Measurements from ENCODE around the gene MORC3. TPM values are rescaled to one million over a fixed set of nuclear protein-coding genes. Genes with fewer than 3 reads are reported as not detected.
"Not testable (repeated sequence)": the region's sequence is repeated elsewhere in the genome, so short reads cannot be mapped to it uniquely, and the experiment has no call there.

Gene MORC3
- total and polyA plus RNA-seq, 2 experiments from 2014 or later: 15.6 to 31.8 TPM

DNA sequence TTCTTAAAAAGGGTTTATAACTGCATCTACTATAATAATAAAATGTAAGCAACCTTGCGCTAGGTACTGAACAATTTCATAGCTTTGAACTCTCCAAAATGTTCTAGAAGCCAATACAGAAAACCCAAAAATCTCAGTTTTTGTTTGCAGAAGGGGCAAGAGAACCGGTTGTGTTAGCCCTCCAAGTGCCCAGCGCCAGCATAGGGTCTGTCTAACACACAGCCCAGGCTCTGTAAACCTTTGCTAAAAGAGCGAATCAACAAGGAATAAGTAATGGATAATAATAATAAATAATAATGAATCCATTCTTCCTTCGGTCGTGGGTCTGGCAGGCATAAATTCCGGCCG, 64.9 kb downstream of the MORC3 start:
- Histone ChIP-seq H3K9me3 (ENCODE audit: low read depth) (no peaks in the 10 kb centered on the region), H3K36me3 (no peaks in the 10 kb centered on the region), H3K27ac (no peak overlapping the region), H3K4me1 (ENCODE audit: low read depth) (no peaks in the 10 kb centered on the region), H3K27me3 (no peaks in the 10 kb centered on the region), H3K4me3 (peak overlapping the region; percentile 50)
- TF ChIP-seq, protein P1, sequence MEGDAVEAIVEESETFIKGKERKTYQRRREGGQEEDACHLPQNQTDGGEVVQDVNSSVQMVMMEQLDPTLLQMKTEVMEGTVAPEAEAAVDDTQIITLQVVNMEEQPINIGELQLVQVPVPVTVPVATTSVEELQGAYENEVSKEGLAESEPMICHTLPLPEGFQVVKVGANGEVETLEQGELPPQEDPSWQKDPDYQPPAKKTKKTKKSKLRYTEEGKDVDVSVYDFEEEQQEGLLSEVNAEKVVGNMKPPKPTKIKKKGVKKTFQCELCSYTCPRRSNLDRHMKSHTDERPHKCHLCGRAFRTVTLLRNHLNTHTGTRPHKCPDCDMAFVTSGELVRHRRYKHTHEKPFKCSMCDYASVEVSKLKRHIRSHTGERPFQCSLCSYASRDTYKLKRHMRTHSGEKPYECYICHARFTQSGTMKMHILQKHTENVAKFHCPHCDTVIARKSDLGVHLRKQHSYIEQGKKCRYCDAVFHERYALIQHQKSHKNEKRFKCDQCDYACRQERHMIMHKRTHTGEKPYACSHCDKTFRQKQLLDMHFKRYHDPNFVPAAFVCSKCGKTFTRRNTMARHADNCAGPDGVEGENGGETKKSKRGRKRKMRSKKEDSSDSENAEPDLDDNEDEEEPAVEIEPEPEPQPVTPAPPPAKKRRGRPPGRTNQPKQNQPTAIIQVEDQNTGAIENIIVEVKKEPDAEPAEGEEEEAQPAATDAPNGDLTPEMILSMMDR (IDR thresholded peaks at IDR 0.05; ENCODE audit: low read depth, low read length): no peak
- no peak for DNase-seq (ENCODE audit: low read depth in 1 of 2, low spot score in 1 of 2)

GRCh38 chr21:36385233-36386030, 65.4 kb downstream of the MORC3 start, which contains the start of gene CHAF1B:
Gene CHAF1B (plus strand): TSS chr21:36385392. CDS start chr21:36386137, 745 bp downstream.
- H3K9me3 ChIP-seq (ENCODE audit: low read depth): no peaks in the 10 kb centered on the region
- no peaks in the 10 kb centered on the region for H3K4me1 ChIP-seq (ENCODE audit: low read depth)
- no peaks in the 10 kb centered on the region for H3K27me3 ChIP-seq
- TF ChIP-seq, protein P1 (IDR thresholded peaks at IDR 0.05; ENCODE audit: low read depth, low read length): no peak
- H3K36me3 ChIP-seq: no peaks in the 10 kb centered on the region
- peak; percentile 80 to 91 for DNase-seq (ENCODE audit: low read depth in 1 of 2, low spot score in 1 of 2)
- H3K27ac ChIP-seq: no peak within 1 kb of the TSS
- H3K4me3 ChIP-seq: peak within 1 kb of the TSS; percentile 50

DNA sequence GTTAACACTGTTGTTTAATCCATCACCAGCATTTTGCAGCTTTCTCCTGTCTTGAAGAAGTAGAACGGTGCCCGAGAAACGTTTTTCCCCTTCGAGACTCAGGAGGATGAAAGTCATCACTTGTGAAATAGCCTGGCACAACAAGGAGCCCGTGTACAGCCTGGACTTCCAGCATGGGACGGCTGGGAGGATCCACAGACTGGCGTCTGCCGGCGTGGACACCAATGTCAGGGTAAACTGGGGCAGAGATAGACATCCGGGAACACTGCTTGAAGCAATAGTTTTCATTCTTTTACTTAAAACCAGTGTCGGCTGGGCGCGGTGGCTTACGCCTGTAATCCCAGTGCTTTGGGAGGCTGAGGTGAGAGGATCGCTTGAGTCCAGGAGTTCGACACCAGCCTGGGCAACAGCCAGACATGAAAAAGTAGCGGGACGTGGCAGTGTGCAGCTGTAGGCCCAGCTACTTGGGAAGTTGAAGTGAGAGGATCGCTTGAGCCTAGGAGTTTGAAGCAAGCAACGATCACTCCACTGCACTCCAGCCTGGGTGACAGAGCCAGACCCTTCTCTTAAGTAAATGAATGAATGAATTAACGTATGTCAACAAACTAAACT, 66.1 kb downstream of the MORC3 start:
- TF ChIP-seq, protein P1 (IDR thresholded peaks at IDR 0.05; ENCODE audit: low read depth, low read length): no peak
- Histone ChIP-seq H3K9me3 (ENCODE audit: low read depth) (no peaks in the 10 kb centered on the region), H3K4me3 (peak overlapping the region; percentile 50), H3K36me3 (no peaks in the 10 kb centered on the region), H3K27ac (no peak overlapping the region), H3K4me1 (ENCODE audit: low read depth) (no peaks in the 10 kb centered on the region), H3K27me3 (no peaks in the 10 kb centered on the region)
- DNase-seq (ENCODE audit: low read depth in 1 of 2, low spot score in 1 of 2): peak in 1 of 2 donors; percentile 14

- TF ChIP-seq, protein P1 (IDR thresholded peaks at IDR 0.05; ENCODE audit: low read depth, low read length): no peak
- no peak overlapping the region for H3K4me3 ChIP-seq
- no peaks in the 10 kb centered on the region for H3K4me1 ChIP-seq (ENCODE audit: low read depth)
- no peaks in the 10 kb centered on the region for H3K36me3 ChIP-seq
- DNase-seq (ENCODE audit: low read depth in 1 of 2, low spot score in 1 of 2): no peak
- H3K27me3 ChIP-seq: no peaks in the 10 kb centered on the region
- H3K27ac ChIP-seq: no peak overlapping the region
- H3K9me3 ChIP-seq (ENCODE audit: low read depth): no peaks in the 10 kb centered on the region
Observed at GRCh38 chr21:36388096-36388495, 68.1 kb downstream of the MORC3 start.

DNA sequence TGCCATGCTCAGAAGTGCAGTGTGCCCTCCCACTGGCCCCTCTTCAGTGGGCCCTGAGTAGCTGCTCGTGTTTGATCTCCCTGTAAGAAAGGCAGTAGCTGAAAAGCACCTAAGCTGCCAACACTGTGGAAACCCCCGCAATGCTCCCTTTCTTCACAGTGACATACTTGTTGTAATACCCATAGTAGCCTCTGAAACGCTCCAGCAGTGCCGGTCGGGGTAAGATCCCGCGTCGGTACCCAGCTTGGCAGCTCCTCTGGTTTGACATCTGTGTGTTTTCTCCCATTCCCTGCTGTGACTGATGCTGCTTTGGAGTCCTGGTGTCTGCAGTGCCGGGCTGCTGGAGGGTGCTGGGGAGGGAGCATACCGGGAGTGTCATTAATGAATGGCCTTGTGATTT, 68.8 kb downstream of the MORC3 start:
- no peaks in the 10 kb centered on the region for H3K27me3 ChIP-seq
- H3K9me3 ChIP-seq (ENCODE audit: low read depth): no peaks in the 10 kb centered on the region
- peak in 1 of 2 donors; percentile 53 for DNase-seq (ENCODE audit: low read depth in 1 of 2, low spot score in 1 of 2)
- TF ChIP-seq, protein P1 (IDR thresholded peaks at IDR 0.05; ENCODE audit: low read depth, low read length): peak; percentile 13
- H3K4me1 ChIP-seq (ENCODE audit: low read depth): no peaks in the 10 kb centered on the region
- H3K4me3 ChIP-seq: no peak overlapping the region
- H3K36me3 ChIP-seq: no peaks in the 10 kb centered on the region
- H3K27ac ChIP-seq: no peak overlapping the region

- not testable (repeated sequence) for H3K36me3 ChIP-seq; DNase-seq (ENCODE audit: low read depth in 1 of 2, low spot score in 1 of 2); H3K27me3 ChIP-seq; H3K4me1 ChIP-seq (ENCODE audit: low read depth); H3K27ac ChIP-seq; H3K4me3 ChIP-seq; H3K9me3 ChIP-seq (ENCODE audit: low read depth)
Observed at GRCh38 chr21:36391649-36392048, 71.7 kb downstream of the MORC3 start.
